Measurements from ENCODE around the gene FEM1A.

- TF ChIP-seq, protein P1, sequence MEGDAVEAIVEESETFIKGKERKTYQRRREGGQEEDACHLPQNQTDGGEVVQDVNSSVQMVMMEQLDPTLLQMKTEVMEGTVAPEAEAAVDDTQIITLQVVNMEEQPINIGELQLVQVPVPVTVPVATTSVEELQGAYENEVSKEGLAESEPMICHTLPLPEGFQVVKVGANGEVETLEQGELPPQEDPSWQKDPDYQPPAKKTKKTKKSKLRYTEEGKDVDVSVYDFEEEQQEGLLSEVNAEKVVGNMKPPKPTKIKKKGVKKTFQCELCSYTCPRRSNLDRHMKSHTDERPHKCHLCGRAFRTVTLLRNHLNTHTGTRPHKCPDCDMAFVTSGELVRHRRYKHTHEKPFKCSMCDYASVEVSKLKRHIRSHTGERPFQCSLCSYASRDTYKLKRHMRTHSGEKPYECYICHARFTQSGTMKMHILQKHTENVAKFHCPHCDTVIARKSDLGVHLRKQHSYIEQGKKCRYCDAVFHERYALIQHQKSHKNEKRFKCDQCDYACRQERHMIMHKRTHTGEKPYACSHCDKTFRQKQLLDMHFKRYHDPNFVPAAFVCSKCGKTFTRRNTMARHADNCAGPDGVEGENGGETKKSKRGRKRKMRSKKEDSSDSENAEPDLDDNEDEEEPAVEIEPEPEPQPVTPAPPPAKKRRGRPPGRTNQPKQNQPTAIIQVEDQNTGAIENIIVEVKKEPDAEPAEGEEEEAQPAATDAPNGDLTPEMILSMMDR (IDR thresholded peaks at IDR 0.05), result no peak
- TF ChIP-seq POLR2A (IDR thresholded peaks at IDR 0.05), result no peak
Observed at GRCh38 chr19:4758082-4758481, 33.5 kb upstream of the FEM1A start.

All from right lobe of liver (tissue), 4 donors.